GM19468 (cell line): ENCODE data around the gene SPTLC1.

ENCODE experiments used
- ATAC-seq: cut with Tn5 transposase; IDR thresholded peaks from one replicate; pipeline ENCODE4 v1.9.1; 2021; ENCODE audit warnings: mild to moderate bottlenecking, moderate library complexity, moderate number of reproducible peaks; ENCODE audit not compliant: unreplicated experiment; ENCODE audit errors: extremely low read depth

SPTLC1 gene

DNA sequence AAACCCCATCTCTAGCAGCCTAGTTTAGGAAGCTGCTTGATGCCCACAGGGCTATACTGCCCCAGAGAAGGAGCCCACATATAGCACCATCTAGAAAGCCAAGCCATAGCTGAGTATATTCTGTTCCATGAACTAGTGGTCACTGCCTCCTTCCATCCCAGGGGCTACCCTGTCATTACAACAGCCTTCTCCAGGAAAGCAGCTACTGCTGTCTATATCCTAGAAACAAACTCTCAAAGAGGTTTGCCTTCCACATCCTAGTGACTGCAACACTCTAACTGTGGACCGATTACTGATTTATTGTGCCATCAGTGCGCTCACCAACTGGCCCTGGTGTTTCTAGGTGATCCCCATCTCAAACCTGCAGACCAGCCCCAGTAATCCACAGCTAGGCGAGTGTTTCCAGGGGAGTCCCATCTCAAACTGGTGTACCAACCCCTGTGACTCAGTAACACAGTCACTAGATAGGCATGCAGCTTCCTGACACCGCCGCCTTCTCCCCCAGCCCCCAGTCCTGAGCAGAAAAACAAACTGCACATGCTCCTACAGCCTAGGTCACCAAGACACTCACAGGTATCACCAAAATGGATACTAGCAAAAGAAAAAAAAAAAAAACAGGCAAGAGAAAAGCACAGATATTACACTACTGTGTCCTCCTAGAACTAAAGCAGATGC lies 14.8 kb downstream of the SPTLC1 start:
- no peak for ATAC-seq

GRCh38 chr9:92098638-92099037 lies 16.6 kb downstream of the SPTLC1 start:
- no peak for ATAC-seq

GRCh38 chr9:92097997-92098482 lies 17.2 kb downstream of the SPTLC1 start:
- no peak for ATAC-seq

DNA sequence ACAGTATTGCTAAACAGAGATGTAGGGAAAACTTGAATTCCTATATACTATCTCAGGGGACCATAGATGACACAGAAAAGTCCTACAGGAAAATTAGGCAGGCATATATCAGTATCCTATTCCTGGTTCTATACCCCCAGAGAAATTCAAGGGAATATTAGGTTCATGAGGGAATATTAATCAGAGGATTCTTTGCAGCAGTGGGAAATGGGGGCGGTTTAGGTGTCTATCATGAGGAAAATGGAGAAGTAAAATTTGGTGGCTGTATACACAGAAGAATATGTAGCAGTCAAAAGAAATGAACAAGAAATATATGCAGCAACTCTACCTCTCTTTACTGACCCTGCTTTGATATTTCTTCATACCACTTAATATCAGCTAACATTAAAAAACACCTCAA lies 20.0 kb downstream of the SPTLC1 start:
- ATAC-seq = no peak

- ATAC-seq = no peak
Observed at GRCh38 chr9:92094655-92095054, 20.6 kb downstream of the SPTLC1 start.

- ATAC-seq = no peak
Observed at GRCh38 chr9:92077888-92078287, 37.3 kb downstream of the SPTLC1 start.

DNA sequence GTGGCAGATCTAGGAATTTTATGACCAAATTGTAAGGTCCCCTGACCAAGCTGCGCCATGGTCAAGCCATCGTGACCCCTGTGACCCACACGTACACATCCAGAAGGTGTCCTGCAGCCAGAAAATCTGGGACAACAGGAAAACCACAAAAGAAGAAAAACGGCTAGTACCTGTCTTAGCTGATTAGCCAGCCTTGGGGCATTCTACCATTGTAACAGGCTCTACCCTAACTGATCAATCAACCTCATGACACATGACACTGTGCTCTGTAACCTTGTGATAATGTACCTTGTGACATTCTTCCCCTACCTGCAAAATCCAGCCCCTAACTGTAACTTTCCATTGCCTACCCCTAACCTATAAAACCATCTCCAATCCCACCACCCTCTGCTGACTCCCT lies 43.6 kb downstream of the SPTLC1 start:
- no peak for ATAC-seq

GRCh38 chr9:92066168-92066567 lies 49.0 kb downstream of the SPTLC1 start:
- no peak for ATAC-seq

- no peak for ATAC-seq
Observed at GRCh38 chr9:92064711-92065110, 50.5 kb downstream of the SPTLC1 start.

GRCh38 chr9:92061184-92061583 lies 54.0 kb downstream of the SPTLC1 start:
- ATAC-seq = no peak

- no peak for ATAC-seq
Observed at GRCh38 chr9:92059661-92060060, 55.6 kb downstream of the SPTLC1 start.

GRCh38 chr9:92058723-92059444 lies 56.3 kb downstream of the SPTLC1 start:
- ATAC-seq = no peak

DNA sequence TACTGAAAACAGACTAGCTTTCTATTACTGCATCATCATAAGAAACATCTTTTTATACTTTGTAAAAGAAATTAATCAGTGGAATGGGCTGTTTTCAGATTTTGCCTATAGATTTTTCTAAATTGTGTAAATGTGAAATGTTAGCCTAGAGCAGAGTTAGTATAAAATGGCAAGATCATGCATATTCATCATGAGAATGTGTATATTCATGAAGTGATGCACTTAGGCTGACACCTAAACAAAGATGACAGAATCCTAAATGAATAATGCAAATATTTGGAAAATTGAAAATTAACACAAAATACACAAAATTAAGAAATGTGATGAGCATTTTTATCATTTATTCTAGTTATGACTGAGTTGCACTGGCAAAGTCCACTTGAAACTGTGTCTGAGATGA lies 57.2 kb downstream of the SPTLC1 start:
- ATAC-seq = no peak

DNA sequence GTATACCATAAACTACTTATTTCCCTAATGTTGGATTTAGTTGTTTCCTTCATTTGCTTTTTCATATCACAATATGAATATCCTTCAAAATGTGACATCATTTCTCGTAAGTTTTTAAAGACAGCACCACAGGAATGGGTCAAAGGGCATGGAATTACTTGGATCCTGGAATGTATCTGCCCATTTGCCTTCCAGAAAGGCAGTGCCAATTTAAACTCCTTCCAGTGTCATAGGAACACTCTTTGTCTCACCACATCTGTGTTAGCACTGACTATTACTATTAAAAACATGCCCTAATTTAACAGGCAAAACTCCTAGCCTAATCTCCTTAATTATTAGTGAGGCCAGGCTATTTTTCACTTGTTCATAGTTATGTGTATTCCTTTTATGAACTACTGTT lies 58.0 kb downstream of the SPTLC1 start:
- ATAC-seq = no peak

- no peak for ATAC-seq
Observed at GRCh38 chr9:92055624-92056023, 59.6 kb downstream of the SPTLC1 start.

GRCh38 chr9:92048924-92049625 lies 66.1 kb downstream of the SPTLC1 start:
- no peak for ATAC-seq

- ATAC-seq = no peak
Observed at GRCh38 chr9:92047500-92047899, 67.7 kb downstream of the SPTLC1 start.

DNA sequence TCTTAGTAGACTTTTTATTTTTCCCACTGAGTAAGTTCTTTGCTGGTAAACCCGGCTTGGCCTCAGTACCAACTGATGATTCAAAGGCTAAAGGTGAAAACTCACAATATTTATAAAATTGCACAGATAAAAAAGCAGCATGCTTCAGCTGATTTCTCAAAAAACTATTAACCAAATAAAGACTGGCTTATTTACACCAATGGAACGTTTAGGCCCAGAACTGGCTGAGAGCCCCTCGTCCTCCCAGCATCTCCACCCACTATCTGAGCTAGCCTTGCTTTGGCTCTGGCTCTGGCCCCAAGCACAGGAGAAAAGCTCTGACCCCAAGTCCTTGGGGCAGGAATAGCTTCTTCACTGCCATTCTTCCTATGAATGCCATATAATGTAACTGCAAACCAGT lies 68.5 kb downstream of the SPTLC1 start:
- no peak for ATAC-seq

- ATAC-seq = no peak
Observed at GRCh38 chr9:92044936-92045335, 70.3 kb downstream of the SPTLC1 start.

DNA sequence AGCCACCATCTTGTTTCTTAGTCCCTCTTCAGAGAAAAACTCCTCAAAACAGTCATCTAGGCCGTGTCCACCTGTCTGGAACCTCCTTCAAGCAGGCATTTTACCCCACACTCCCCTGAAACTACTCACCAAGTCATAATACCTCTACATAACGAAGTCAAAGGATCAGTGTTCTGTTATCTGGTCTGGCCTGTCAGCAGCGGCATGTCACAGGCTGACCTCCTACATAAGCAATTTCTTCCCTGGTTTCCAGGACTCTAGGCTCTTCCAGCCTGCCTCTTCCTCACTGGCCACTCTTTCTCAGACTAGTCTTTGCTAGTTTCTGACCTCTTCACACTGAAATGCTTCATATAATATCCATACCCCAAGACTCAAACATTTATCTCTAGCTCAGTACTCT lies 72.2 kb downstream of the SPTLC1 start:
- ATAC-seq = no peak

- no peak for ATAC-seq
Observed at GRCh38 chr9:92042260-92042659, 73.0 kb downstream of the SPTLC1 start.
